Hepatocyte (in vitro differentiated cells): ENCODE measurements around the gene STXBP4. TPM values are rescaled to one million over a fixed set of nuclear protein-coding genes. Genes with fewer than 3 reads are reported as not detected.

Experiments used
- DNase-seq: peaks from one replicate; pipeline ENCODE4 v3.0.0-alpha.2; 2016; ENCODE audit warnings: low spot score
- H2AFZ ChIP-seq: fragments of 200-600 bp; sonication (generic); 2 replicates; pipeline ENCODE4 v1.6.0; 2016; ENCODE audit warnings: antibody characterized with exemption, mild to moderate bottlenecking
- H3K27ac ChIP-seq: fragments of 200-600 bp; sonication (generic); 2 replicates; pipeline ENCODE4 v1.5.1; 2016; ENCODE audit warnings: mild to moderate bottlenecking
- H3K27me3 ChIP-seq: fragments of 200-600 bp; sonication (generic); 2 replicates; pipeline ENCODE4 v1.6.1; 2016
- H3K36me3 ChIP-seq: fragments of 200-600 bp; sonication (generic); replicated peaks from 2 replicates; pipeline ENCODE4 v1.5.1; 2016; ENCODE audit warnings: low read depth; ENCODE audit not compliant: insufficient read depth
- H3K4me1 ChIP-seq: fragments of 200-600 bp; sonication (generic); 2 replicates; pipeline ENCODE4 v1.5.1; 2016; ENCODE audit warnings: mild to moderate bottlenecking, moderate library complexity; ENCODE audit not compliant: insufficient read depth
- H3K4me2 ChIP-seq: fragments of 200-600 bp; sonication (generic); 2 replicates; pipeline ENCODE4 v1.6.0; 2016
- H3K4me3 ChIP-seq: fragments of 200-600 bp; sonication (generic); 2 replicates; pipeline ENCODE4 v1.5.1; 2016; ENCODE audit warnings: mild to moderate bottlenecking
- H3K79me2 ChIP-seq: fragments of 200-600 bp; sonication (generic); 2 replicates; pipeline ENCODE4 v1.6.0; 2017; ENCODE audit warnings: mild to moderate bottlenecking
- H3K9me2 ChIP-seq: fragments of 200-600 bp; sonication (generic); replicated peaks from 2 replicates; pipeline ENCODE4 v1.6.0; 2017; ENCODE audit warnings: mild to moderate bottlenecking; ENCODE audit not compliant: insufficient read depth
- H3K9me3 ChIP-seq: fragments of 200-600 bp; sonication (generic); 2 replicates; pipeline ENCODE4 v1.5.1; 2016; ENCODE audit warnings: low read depth, mild to moderate bottlenecking
- H4K20me1 ChIP-seq: fragments of 200-600 bp; sonication (generic); 2 replicates; pipeline ENCODE4 v1.6.0; 2016; ENCODE audit warnings: mild to moderate bottlenecking; ENCODE audit not compliant: insufficient read depth, poor library complexity, severe bottlenecking
- EZH2 ChIP-seq: fragments of 200-600 bp; sonication (generic); IDR thresholded peaks from 2 replicates; pipeline ENCODE4 v1.6.1; 2016; ENCODE audit warnings: antibody characterized with exemption, mild to moderate bottlenecking, borderline replicate concordance
- EZH2phosphoT487 ChIP-seq: fragments of 200-600 bp; sonication (generic); IDR thresholded peaks from one replicate; pipeline ENCODE4 v1.6.1; 2018; ENCODE audit warnings: antibody characterized with exemption, mild to moderate bottlenecking, low read depth, moderate library complexity; ENCODE audit not compliant: unreplicated experiment, severe bottlenecking
- WGBS: methylation state at CpG from one replicate; pipeline ENCODE4 v1.1.6; 2016; ENCODE audit warnings: low lambda C conversion rate; ENCODE audit errors: missing lambda C conversion rate; 5-methylcytosine and 5-hydroxymethylcytosine counted together
- polyA plus RNA-seq: library from polyadenylated mRNA; unstranded; fragments of >200 nt; fragmentation: Nextera tagmentation; extraction: Ambion mirVana; gene quantifications from 2 replicates; pipeline ENCODE4 v1.2.1, GENCODE V29; 2016
- total RNA-seq: library from RNA; depleted of rRNA; stranded (reverse); fragments of >200 nt; gene quantifications from 2 replicates; pipeline ENCODE4 v1.2.3, GENCODE V29; 2014
- TF ChIP-seq, protein P1 (sequence below): fragments of 200-600 bp; sonication (generic); IDR thresholded peaks from 2 replicates; pipeline ENCODE4 v1.5.1; 2016; ENCODE audit warnings: antibody characterized with exemption, mild to moderate bottlenecking; ENCODE audit not compliant: poor library complexity

STXBP4 gene
- total and polyA plus RNA-seq, 2 experiments from 2014 or later: 9.0 to 50.1 TPM

DNA sequence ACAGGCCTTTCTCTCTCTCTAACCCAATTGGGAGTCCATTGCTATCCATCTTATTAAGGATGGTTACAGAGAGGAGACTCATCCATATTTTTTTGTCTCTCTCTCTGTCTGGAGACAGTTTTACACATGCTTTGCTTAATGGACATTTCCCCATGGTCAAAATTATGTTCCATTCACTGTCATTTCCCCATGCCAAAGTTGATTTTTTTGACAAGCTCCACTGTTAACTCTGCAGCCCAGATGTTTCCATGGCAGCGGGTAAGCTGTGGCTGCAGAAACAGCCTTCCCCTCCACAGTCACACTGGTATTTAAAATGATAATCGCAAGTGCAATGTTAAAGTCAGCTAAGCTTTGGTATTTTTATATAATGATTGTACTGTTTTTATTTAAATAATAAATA, 232.3 kb downstream of the STXBP4 start:
- Histone ChIP-seq H3K4me2 (no peak overlapping the region), H3K36me3 (no peaks in the 10 kb centered on the region), H3K4me1 (no peaks in the 10 kb centered on the region), H2AFZ (no peak overlapping the region), H3K9me3 (no peaks in the 10 kb centered on the region), H3K9me2 (no peaks in the 10 kb centered on the region), H3K27ac (no peak overlapping the region), H3K27me3 (no peaks in the 10 kb centered on the region), H3K4me3 (no peak overlapping the region), H3K79me2 (no peaks in the 10 kb centered on the region), H4K20me1 (no peaks in the 10 kb centered on the region)
- no peak for DNase-seq
- TF ChIP-seq, protein P1, sequence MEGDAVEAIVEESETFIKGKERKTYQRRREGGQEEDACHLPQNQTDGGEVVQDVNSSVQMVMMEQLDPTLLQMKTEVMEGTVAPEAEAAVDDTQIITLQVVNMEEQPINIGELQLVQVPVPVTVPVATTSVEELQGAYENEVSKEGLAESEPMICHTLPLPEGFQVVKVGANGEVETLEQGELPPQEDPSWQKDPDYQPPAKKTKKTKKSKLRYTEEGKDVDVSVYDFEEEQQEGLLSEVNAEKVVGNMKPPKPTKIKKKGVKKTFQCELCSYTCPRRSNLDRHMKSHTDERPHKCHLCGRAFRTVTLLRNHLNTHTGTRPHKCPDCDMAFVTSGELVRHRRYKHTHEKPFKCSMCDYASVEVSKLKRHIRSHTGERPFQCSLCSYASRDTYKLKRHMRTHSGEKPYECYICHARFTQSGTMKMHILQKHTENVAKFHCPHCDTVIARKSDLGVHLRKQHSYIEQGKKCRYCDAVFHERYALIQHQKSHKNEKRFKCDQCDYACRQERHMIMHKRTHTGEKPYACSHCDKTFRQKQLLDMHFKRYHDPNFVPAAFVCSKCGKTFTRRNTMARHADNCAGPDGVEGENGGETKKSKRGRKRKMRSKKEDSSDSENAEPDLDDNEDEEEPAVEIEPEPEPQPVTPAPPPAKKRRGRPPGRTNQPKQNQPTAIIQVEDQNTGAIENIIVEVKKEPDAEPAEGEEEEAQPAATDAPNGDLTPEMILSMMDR: no peak
- TF ChIP-seq EZH2: no peak
- no peak for TF ChIP-seq EZH2phosphoT487
- 68% methylated on average over 2 of the region's 2 CpGs for WGBS

DNA sequence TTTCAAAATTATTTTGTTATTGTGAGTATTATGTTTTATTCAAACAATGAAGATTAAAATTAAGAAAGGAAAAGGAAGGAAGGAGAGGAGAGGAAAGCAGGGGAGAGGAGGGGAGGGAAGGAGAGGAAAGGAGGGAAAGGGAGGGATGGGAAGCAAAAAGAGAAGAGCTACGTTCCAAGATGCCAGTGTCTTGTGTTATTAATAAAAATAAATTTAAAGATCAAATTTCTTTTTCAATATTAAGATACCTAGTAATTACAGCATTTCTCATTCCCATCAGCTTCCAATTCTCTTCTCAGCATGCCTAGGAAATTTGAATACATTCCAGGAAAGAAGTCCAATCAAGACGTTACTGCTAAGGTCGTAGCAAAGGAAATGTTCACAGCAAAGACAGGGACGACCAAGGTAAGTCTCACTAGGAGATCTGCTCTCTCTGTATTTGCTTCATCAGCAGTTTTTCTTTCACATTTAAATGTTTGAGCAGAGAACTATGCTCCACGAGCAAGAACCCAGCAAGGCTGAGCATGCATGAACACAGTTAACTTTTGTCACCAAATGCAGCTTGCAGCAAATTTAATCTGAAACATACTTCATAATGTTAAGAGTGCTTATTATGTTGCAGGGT, 232.9 kb downstream of the STXBP4 start:
- Histone ChIP-seq H3K4me3 (no peak overlapping the region), H4K20me1 (no peaks in the 10 kb centered on the region), H3K27ac (no peak overlapping the region), H3K36me3 (no peaks in the 10 kb centered on the region), H3K27me3 (no peaks in the 10 kb centered on the region), H3K4me2 (no peak overlapping the region), H3K79me2 (no peaks in the 10 kb centered on the region), H3K9me3 (no peaks in the 10 kb centered on the region), H3K9me2 (no peaks in the 10 kb centered on the region), H2AFZ (no peak overlapping the region), H3K4me1 (no peaks in the 10 kb centered on the region)
- WGBS: 48% methylated on average over 5 of the region's 5 CpGs
- TF ChIP-seq EZH2: no peak
- no peak for DNase-seq

DNA sequence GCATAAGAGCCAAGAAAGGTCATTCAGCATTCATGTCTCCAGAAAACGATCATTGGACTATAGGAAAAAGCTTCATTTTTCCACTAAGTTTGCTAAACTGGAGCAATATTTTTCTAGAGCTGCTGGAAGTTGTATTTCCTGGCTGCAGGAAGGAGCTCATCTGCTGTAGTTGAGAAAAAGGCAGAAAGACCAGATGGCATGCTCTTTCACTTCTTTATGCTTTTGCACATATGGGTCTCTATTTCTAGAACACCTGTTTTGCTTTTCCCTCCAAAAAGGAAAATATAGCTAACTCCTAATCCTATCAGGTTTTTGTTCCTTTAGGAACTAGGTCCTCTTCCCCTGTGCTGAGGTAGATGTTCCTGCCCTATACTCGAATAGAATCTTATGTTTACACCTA, 234.3 kb downstream of the STXBP4 start:
- Histone ChIP-seq H3K9me3 (no peaks in the 10 kb centered on the region), H3K4me1 (no peaks in the 10 kb centered on the region), H3K79me2 (no peaks in the 10 kb centered on the region), H3K36me3 (no peaks in the 10 kb centered on the region), H4K20me1 (no peaks in the 10 kb centered on the region), H2AFZ (no peak overlapping the region), H3K9me2 (no peaks in the 10 kb centered on the region), H3K4me2 (no peak overlapping the region), H3K4me3 (no peak overlapping the region), H3K27ac (no peak overlapping the region), H3K27me3 (no peaks in the 10 kb centered on the region)
- TF ChIP-seq, protein P1: no peak
- TF ChIP-seq EZH2 (no peak), EZH2phosphoT487 (no peak)
- no peak for DNase-seq
- 87% methylated on average over 2 of the region's 2 CpGs for WGBS

DNA sequence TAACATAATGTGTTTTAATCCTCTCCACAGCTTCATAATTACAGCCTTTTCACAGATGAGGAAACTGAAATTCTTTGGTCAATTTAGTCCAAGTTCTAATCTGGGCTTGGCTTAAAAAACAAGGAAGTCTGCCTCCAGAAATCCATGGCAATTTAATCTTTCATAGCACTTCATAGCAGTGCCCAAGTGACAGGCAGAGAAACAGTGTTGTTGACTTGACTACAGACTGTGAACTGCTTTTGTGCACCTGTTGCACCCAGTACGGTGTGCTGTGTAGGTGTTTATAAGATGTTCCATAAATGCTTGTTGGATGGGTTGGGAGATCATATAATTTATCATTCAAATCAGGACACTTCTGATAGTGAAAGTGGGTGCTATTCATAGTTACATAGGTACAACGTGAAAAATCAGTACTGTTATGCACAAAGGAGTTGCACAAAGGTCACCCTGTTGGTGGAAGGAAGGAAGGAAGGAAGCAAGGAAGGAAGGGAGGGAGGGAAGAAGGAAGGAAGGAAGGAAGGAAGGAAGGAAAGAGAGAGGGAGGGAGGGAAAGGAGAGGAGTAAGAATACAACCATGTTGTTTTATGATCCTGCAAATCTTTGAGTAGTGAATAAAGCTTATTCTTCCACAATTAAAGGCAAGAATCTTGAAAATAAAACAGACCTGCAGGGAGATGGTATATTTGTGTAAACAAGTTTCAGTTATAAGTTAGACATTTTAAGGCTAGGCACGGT, 239.7 kb downstream of the STXBP4 start:
- Histone ChIP-seq H3K4me3 (no peak overlapping the region), H4K20me1 (no peaks in the 10 kb centered on the region), H3K79me2 (no peaks in the 10 kb centered on the region), H2AFZ (no peak overlapping the region), H3K36me3 (no peaks in the 10 kb centered on the region), H3K4me2 (no peak overlapping the region), H3K4me1 (no peaks in the 10 kb centered on the region), H3K9me2 (no peaks in the 10 kb centered on the region), H3K9me3 (no peaks in the 10 kb centered on the region), H3K27me3 (no peaks in the 10 kb centered on the region), H3K27ac (no peak overlapping the region)
- TF ChIP-seq, protein P1: no peak
- TF ChIP-seq EZH2: no peak
- TF ChIP-seq EZH2phosphoT487: no peak
- 70% methylated on average over 3 of the region's 3 CpGs for WGBS
- no peak for DNase-seq
